Measurements from ENCODE around the gene ZNF532.

ZNF532 gene

GRCh38 chr18:59013744-59014143, 149.1 kb downstream of the ZNF532 start:
- Histone ChIP-seq H3K9ac (ENCODE audit: low read depth, low read length, poor library complexity) (no peak overlapping the region), H2BK120ac (ENCODE audit: low read depth, low read length) (no peak overlapping the region), H4K91ac (ENCODE audit: low read depth, low read length, poor library complexity) (no peak overlapping the region), H3K27ac (replicated peaks; ENCODE audit: low read length) (no peak overlapping the region), H3K27me3 (ENCODE audit: control insufficient read depth in 3 of 3, insufficient read depth in 3 of 3, low read depth in 1 of 3, low read length in 3 of 3) (no peaks in the 10 kb centered on the region), H3K4me1 (ENCODE audit: control insufficient read depth in 2 of 2, insufficient read depth in 1 of 2, low read depth in 1 of 2, low read length in 2 of 2) (no peaks in the 10 kb centered on the region), H2AK5ac (ENCODE audit: low read depth, low read length) (no peak overlapping the region), H2BK15ac (ENCODE audit: low read length) (no peak overlapping the region), H3K79me1 (ENCODE audit: low read depth, low read length) (no peaks in the 10 kb centered on the region), H3K4me2 (ENCODE audit: insufficient read depth, low read length, poor library complexity, severe bottlenecking) (no peak overlapping the region), H3K9me3 (replicated peaks in 1 of 2; ENCODE audit: control insufficient read depth in 2 of 2, insufficient read depth in 1 of 2, low read depth in 1 of 2, low read length in 2 of 2) (peaks cover 4 to 16% of the 10 kb centered on the region in 2 donors), H3K4me3 (ENCODE audit: low read length in 2 of 2) (no peak overlapping the region), H3K14ac (ENCODE audit: low read length) (no peak overlapping the region), H3K4ac (ENCODE audit: low read length) (no peak overlapping the region), H2AFZ (ENCODE audit: low read length) (no peak overlapping the region), H3K23ac (ENCODE audit: low read depth, low read length, poor library complexity) (no peak overlapping the region), H2BK5ac (ENCODE audit: low read length) (no peak overlapping the region), H4K8ac (ENCODE audit: low read depth, low read length) (no peak overlapping the region), H2BK12ac (ENCODE audit: low read length) (no peak overlapping the region), H3K18ac (ENCODE audit: low read length) (no peak overlapping the region), H3K36me3 (replicated peaks in 1 of 2; ENCODE audit: control insufficient read depth in 2 of 2, insufficient read depth in 2 of 2, low read length in 2 of 2) (no peaks in the 10 kb centered on the region)
- no CpG with 5 or more reads among the region's 2 CpGs for WGBS, 2 donors (ENCODE audit: extremely low coverage in 2 of 2, insufficient read length in 2 of 2, insufficient replicate concordance in 1 of 2)
- DNase-seq (ENCODE audit: low spot score): no peak

GRCh38 chr18:59015531-59016152, 151.0 kb downstream of the ZNF532 start:
- DNase-seq (ENCODE audit: low spot score): no peak
- no peak overlapping the region for H2AK5ac ChIP-seq (ENCODE audit: low read depth, low read length)
- no peaks in the 10 kb centered on the region for H3K36me3 ChIP-seq (replicated peaks in 1 of 2; ENCODE audit: control insufficient read depth in 2 of 2, insufficient read depth in 2 of 2, low read length in 2 of 2)
- WGBS, 2 donors (ENCODE audit: extremely low coverage in 2 of 2, insufficient read length in 2 of 2, insufficient replicate concordance in 1 of 2): no CpG with 5 or more reads among the region's 5 CpGs
- H2BK15ac ChIP-seq (ENCODE audit: low read length): no peak overlapping the region
- H4K8ac ChIP-seq (ENCODE audit: low read depth, low read length): no peak overlapping the region
- no peak overlapping the region for H3K14ac ChIP-seq (ENCODE audit: low read length)
- peaks cover 0 to 6% (median 0%) of the 10 kb centered on the region in 3 experiments for H3K27me3 ChIP-seq (ENCODE audit: control insufficient read depth in 3 of 3, insufficient read depth in 3 of 3, low read depth in 1 of 3, low read length in 3 of 3)
- H3K4me2 ChIP-seq (ENCODE audit: insufficient read depth, low read length, poor library complexity, severe bottlenecking): no peak overlapping the region
- H3K4me1 ChIP-seq (ENCODE audit: control insufficient read depth in 2 of 2, insufficient read depth in 1 of 2, low read depth in 1 of 2, low read length in 2 of 2): no peaks in the 10 kb centered on the region
- H3K23ac ChIP-seq (ENCODE audit: low read depth, low read length, poor library complexity): no peak overlapping the region
- H2BK120ac ChIP-seq (ENCODE audit: low read depth, low read length): no peak overlapping the region
- no peak overlapping the region for H2BK12ac ChIP-seq (ENCODE audit: low read length)
- H3K4me3 ChIP-seq (ENCODE audit: low read length in 2 of 2): no peak overlapping the region
- no peaks in the 10 kb centered on the region for H3K79me1 ChIP-seq (ENCODE audit: low read depth, low read length)
- no peak overlapping the region for H3K27ac ChIP-seq (replicated peaks; ENCODE audit: low read length)
- peaks cover 4 to 17% of the 10 kb centered on the region in 2 donors for H3K9me3 ChIP-seq (replicated peaks in 1 of 2; ENCODE audit: control insufficient read depth in 2 of 2, insufficient read depth in 1 of 2, low read depth in 1 of 2, low read length in 2 of 2)
- H3K4ac ChIP-seq (ENCODE audit: low read length): no peak overlapping the region
- no peak overlapping the region for H3K18ac ChIP-seq (ENCODE audit: low read length)
- H4K91ac ChIP-seq (ENCODE audit: low read depth, low read length, poor library complexity): no peak overlapping the region
- no peak overlapping the region for H2BK5ac ChIP-seq (ENCODE audit: low read length)
- no peak overlapping the region for H3K9ac ChIP-seq (ENCODE audit: low read depth, low read length, poor library complexity)
- no peak overlapping the region for H2AFZ ChIP-seq (ENCODE audit: low read length)

GRCh38 chr18:59021500-59021899, 156.8 kb downstream of the ZNF532 start:
- no CpG with 5 or more reads among the region's 1 CpG for WGBS, 2 donors (ENCODE audit: extremely low coverage in 2 of 2, insufficient read length in 2 of 2, insufficient replicate concordance in 1 of 2)
- no peak overlapping the region for H4K91ac ChIP-seq (ENCODE audit: low read depth, low read length, poor library complexity)
- H2AFZ ChIP-seq (ENCODE audit: low read length): no peak overlapping the region
- H2BK5ac ChIP-seq (ENCODE audit: low read length): no peak overlapping the region
- no peak for DNase-seq (ENCODE audit: low spot score)
- no peak overlapping the region for H3K4me2 ChIP-seq (ENCODE audit: insufficient read depth, low read length, poor library complexity, severe bottlenecking)
- no peak overlapping the region for H2BK15ac ChIP-seq (ENCODE audit: low read length)
- no peak overlapping the region for H3K23ac ChIP-seq (ENCODE audit: low read depth, low read length, poor library complexity)
- peaks cover 0 to 13% (median 0%) of the 10 kb centered on the region in 3 experiments for H3K27me3 ChIP-seq (ENCODE audit: control insufficient read depth in 3 of 3, insufficient read depth in 3 of 3, low read depth in 1 of 3, low read length in 3 of 3)
- no peaks in the 10 kb centered on the region for H3K4me1 ChIP-seq (ENCODE audit: control insufficient read depth in 2 of 2, insufficient read depth in 1 of 2, low read depth in 1 of 2, low read length in 2 of 2)
- no peaks in the 10 kb centered on the region for H3K36me3 ChIP-seq (replicated peaks in 1 of 2; ENCODE audit: control insufficient read depth in 2 of 2, insufficient read depth in 2 of 2, low read length in 2 of 2)
- H3K4ac ChIP-seq (ENCODE audit: low read length): no peak overlapping the region
- no peaks in the 10 kb centered on the region for H3K79me1 ChIP-seq (ENCODE audit: low read depth, low read length)
- no peak overlapping the region for H3K9ac ChIP-seq (ENCODE audit: low read depth, low read length, poor library complexity)
- H3K9me3 ChIP-seq (replicated peaks in 1 of 2; ENCODE audit: control insufficient read depth in 2 of 2, insufficient read depth in 1 of 2, low read depth in 1 of 2, low read length in 2 of 2): peaks cover 2 to 17% of the 10 kb centered on the region in 2 donors
- H2AK5ac ChIP-seq (ENCODE audit: low read depth, low read length): no peak overlapping the region
- H3K18ac ChIP-seq (ENCODE audit: low read length): no peak overlapping the region
- H2BK120ac ChIP-seq (ENCODE audit: low read depth, low read length): no peak overlapping the region
- H2BK12ac ChIP-seq (ENCODE audit: low read length): no peak overlapping the region
- no peak overlapping the region for H3K14ac ChIP-seq (ENCODE audit: low read length)
- no peak overlapping the region for H4K8ac ChIP-seq (ENCODE audit: low read depth, low read length)
- H3K27ac ChIP-seq (replicated peaks; ENCODE audit: low read length): no peak overlapping the region
- H3K4me3 ChIP-seq (ENCODE audit: low read length in 2 of 2): no peak overlapping the region

- Histone ChIP-seq H3K4ac (ENCODE audit: low read length) (no peak overlapping the region), H2BK5ac (ENCODE audit: low read length) (no peak overlapping the region), H3K27me3 (ENCODE audit: control insufficient read depth in 3 of 3, insufficient read depth in 3 of 3, low read depth in 1 of 3, low read length in 3 of 3) (peaks cover 0 to 13% (median 0%) of the 10 kb centered on the region in 3 experiments), H3K36me3 (replicated peaks in 1 of 2; ENCODE audit: control insufficient read depth in 2 of 2, insufficient read depth in 2 of 2, low read length in 2 of 2) (no peaks in the 10 kb centered on the region), H2BK120ac (ENCODE audit: low read depth, low read length) (no peak overlapping the region), H3K23ac (ENCODE audit: low read depth, low read length, poor library complexity) (no peak overlapping the region), H2BK15ac (ENCODE audit: low read length) (no peak overlapping the region), H3K4me3 (ENCODE audit: low read length in 2 of 2) (no peak overlapping the region), H3K18ac (ENCODE audit: low read length) (no peak overlapping the region), H2BK12ac (ENCODE audit: low read length) (no peak overlapping the region), H2AK5ac (ENCODE audit: low read depth, low read length) (no peak overlapping the region), H3K9me3 (replicated peaks in 1 of 2; ENCODE audit: control insufficient read depth in 2 of 2, insufficient read depth in 1 of 2, low read depth in 1 of 2, low read length in 2 of 2) (peaks cover 2 to 12% of the 10 kb centered on the region in 2 donors), H3K9ac (ENCODE audit: low read depth, low read length, poor library complexity) (no peak overlapping the region), H3K14ac (ENCODE audit: low read length) (no peak overlapping the region), H2AFZ (ENCODE audit: low read length) (no peak overlapping the region), H3K4me2 (ENCODE audit: insufficient read depth, low read length, poor library complexity, severe bottlenecking) (no peak overlapping the region), H3K27ac (replicated peaks; ENCODE audit: low read length) (no peak overlapping the region), H3K79me1 (ENCODE audit: low read depth, low read length) (no peaks in the 10 kb centered on the region), H3K4me1 (ENCODE audit: control insufficient read depth in 2 of 2, insufficient read depth in 1 of 2, low read depth in 1 of 2, low read length in 2 of 2) (no peaks in the 10 kb centered on the region), H4K8ac (ENCODE audit: low read depth, low read length) (no peak overlapping the region), H4K91ac (ENCODE audit: low read depth, low read length, poor library complexity) (no peak overlapping the region)
- WGBS, 2 donors (ENCODE audit: extremely low coverage in 2 of 2, insufficient read length in 2 of 2, insufficient replicate concordance in 1 of 2): 100% methylated on average over 1 of the region's 10 CpGs; no CpG with 5 or more reads in 1 of the 2 donors
- DNase-seq (ENCODE audit: low spot score): no peak
Observed at GRCh38 chr18:59022167-59022945, 157.7 kb downstream of the ZNF532 start.
